Stimulated activated CD4-positive, alpha-beta T cell treated with anti-CD3 and anti-CD28 coated beads, Interleukin-2, amount 100 ng/mL, for 4 hours (primary cell): ENCODE data around the gene STRA8.
"Not testable (repeated sequence)": the region's sequence is repeated elsewhere in the genome, so short reads cannot be mapped to it uniquely, and the experiment has no call there.

Experiments used
- DNase-seq: peaks from one replicate; pipeline ENCODE4 v3.0.0-alpha.2; 2020; ENCODE audit warnings: low read depth

The STRA8 gene

GRCh38 chr7:135205850-135206249 is 27.8 kb upstream of the STRA8 start:
- no peak for DNase-seq

DNA sequence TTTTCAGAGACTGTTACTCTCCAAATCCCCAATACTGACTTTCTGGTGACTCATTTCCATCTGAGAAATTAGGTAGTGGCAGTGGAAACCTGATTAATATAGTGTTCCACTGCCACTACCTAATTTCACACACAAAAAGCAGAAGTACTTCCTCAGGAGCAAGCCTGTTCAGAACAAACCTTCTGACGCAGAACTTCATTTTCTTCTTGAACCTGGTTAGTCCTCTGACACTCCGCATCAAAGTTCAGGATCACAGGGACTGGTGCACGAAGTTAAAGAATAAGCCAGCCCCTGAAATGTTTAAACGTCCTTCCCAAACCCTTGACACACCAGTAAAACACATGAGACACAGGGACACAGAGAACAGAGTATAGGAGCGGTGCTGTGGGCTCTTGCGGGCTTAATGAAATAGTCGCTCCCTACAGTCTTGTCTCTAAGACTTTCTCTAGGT is 26.7 kb upstream of the STRA8 start:
- no peak for DNase-seq

- DNase-seq, result no peak
These were observed 26.1 kb upstream of the STRA8 start for GRCh38 chr7:135207406-135208101.

GRCh38 chr7:135208102-135208793 is 25.4 kb upstream of the STRA8 start:
- DNase-seq, result no peak

GRCh38 chr7:135209225-135209834 is 24.3 kb upstream of the STRA8 start:
- no peak for DNase-seq

- DNase-seq, result no peak
These were observed 22.8 kb upstream of the STRA8 start for GRCh38 chr7:135210888-135211178.

GRCh38 chr7:135211179-135211945 is 22.3 kb upstream of the STRA8 start, which contains the start of gene WDR91:
WDR91 (minus strand) TSS chr7:135211526; CDS start chr7:135211502, 24 bp downstream.
- peak; percentile 95 for DNase-seq

- DNase-seq, result not testable (repeated sequence)
These were observed 21.5 kb upstream of the STRA8 start for GRCh38 chr7:135211946-135212685.

GRCh38 chr7:135213831-135214230 is 19.8 kb upstream of the STRA8 start:
- no peak for DNase-seq

DNA sequence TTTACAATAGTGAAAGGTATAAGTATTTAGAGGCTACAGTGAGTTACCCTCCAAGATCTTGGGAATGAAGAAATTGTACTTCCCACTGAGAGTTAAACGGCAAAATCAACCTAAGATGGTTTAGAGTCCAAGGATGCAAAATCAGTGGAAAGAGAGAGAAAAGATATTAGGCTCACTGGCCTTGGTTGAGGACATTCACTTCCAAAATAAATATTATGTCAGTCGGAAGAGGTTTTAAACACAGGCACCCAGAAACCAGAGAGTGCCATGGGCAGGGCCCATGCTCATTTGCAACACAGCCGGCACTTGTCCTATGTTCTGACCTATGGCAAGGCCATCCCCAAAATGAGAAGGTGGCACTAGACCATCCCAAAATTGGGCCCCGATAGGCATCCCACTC is 18.5 kb upstream of the STRA8 start:
- no peak for DNase-seq

DNA sequence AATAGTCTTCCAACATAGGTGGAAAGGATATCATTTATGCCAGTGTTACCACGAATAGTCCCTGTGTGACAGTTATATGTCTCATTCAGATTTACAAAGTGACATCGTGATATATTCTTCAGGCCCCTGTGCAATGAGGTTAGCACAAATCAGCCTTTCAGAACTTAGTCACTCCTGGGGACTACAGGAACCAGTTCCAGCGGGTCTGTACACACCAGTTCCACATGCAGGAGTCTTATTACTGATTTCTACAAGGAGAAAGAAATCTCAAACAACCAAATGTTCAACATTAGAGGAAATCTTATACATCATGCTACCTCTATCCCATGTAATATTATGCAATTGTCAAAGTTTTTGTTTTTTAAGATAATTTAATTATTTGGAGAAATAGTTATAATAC is 17.9 kb upstream of the STRA8 start:
- DNase-seq, result no peak

- DNase-seq, result no peak
These were observed 15.8 kb upstream of the STRA8 start for GRCh38 chr7:135217645-135218509.

GRCh38 chr7:135224027-135224426 is 9.6 kb upstream of the STRA8 start:
- DNase-seq, result no peak

DNA sequence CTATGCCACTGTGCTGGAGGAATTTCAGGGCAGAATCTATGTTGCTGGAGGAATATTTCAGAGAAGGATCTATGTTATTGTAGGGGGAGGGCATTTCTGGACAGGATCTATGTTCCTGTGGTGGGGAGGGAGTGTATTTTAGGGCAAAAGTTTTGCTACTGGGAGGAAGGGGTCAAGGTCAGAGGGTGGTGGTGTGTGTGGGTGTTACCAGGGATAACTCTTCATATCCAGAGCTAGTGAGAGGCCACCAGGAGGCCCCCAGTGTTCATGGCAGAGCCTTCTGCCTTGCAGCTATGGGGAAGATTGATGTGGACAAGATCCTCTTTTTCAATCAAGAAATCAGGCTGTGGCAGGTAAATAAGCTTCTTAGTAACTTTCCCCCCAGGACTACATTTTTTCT is 2.0 kb upstream of the STRA8 start:
- no peak for DNase-seq

GRCh38 chr7:135232087-135232486 is 1.6 kb upstream of the STRA8 start:
- DNase-seq, result no peak

GRCh38 chr7:135232720-135233119 is 918 bp upstream of the STRA8 start:
- DNase-seq, result no peak

DNA sequence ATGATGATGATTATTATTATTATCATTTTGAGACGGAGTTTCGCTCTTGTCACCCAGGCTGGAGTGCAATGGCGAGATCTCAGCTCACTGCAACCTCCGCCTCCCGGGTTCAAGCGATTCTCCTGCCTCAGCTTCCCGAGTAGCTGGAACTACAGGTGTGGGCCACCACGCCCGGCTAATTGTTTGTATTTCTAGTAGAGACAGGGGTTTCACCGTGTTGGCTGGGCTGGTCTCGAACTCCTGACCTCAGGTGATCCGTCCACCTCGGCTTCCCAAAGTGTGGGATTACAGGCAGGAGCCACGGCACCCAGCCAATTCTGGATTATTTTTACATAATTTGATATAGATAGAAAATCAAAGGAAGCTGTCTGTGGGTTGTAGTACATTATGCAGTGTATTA is 457 bp downstream of the STRA8 start:
- DNase-seq, result not testable (repeated sequence)

DNA sequence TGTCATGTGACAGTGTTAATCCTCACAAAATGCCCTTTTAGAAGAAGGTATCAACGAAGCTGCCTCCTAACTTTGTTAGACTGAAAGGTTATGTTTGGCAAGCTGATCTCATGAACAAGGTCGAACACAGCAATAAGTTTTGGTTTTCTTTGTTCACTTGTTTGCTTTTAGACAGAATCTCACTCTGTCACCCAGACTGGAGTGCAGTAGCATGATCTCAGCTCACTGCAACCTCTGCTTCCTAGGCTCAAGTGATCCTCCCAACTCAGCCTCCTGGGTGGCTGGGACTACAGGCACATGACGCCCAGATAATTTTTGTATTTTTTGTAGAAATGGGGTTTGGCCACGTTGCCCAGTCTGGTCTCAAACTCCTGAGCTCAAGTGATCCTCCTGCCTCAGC is 1.1 kb downstream of the STRA8 start:
- no peak for DNase-seq

DNA sequence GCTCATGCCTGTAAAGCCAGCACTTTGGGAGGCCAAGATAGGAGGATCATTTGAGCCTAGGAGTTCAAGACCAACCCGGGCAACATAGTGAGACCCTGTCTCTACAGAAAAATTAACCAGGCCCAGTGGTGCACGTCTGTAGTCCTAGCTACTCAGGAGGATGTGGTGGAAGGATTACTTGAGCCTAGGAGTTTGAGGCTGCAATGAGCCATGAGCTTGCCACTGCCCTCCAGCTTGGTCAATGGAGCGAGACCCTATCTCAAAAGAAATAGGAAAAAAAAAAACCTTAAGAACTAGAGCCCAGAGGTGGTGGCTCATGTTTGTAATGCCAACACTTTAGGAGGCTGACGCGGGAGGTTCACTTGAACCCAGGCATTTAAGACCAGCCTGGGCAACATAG is 2.2 kb downstream of the STRA8 start:
- DNase-seq, result no peak

DNA sequence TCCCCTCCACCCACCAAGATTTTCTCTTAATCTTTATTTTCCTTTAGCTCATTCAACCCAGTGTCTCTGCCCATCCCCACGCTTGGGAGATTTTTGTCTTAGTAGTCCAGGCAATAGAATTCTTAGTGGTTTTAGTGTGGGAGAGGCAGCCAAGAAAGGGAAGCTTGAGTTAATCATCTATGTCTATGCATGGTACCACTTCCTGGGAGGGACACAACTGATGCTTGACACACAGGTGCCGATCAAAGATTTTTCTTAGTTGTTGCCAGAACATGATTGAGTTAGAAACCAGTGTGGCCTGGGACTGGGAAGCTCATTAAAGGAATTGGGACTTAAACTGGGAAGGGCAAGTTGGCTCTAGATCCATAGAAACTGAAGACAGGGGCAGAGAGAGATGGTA is 3.1 kb downstream of the STRA8 start:
- no peak for DNase-seq
